K562 (cell line): ENCODE data around the gene ABCA7.

Source experiments
- CTCF ChIP-seq, 3 experiments: IDR thresholded peaks in 2 of 3; conservative IDR thresholded peaks in 1 of 3; 2 replicates each; pipeline ENCODE4 v1.5.1; 2011 to 2012; ENCODE audit warnings: low read length in 3 of 3, mild to moderate bottlenecking in 3 of 3, control low read depth in 2 of 3, improper control_type of control experiment in 1 of 3, inconsistent platforms in 1 of 3, low read depth in 1 of 3, mixed read lengths in 1 of 3, moderate library complexity in 1 of 3; ENCODE audit not compliant: insufficient read depth in 2 of 3
- FOS ChIP-seq: IDR thresholded peaks from 3 replicates; pipeline ENCODE4 v1.6.1; 2011; ENCODE audit not compliant: insufficient read length; ENCODE audit errors: extremely low read depth
- FOSL1 ChIP-seq: fragments of 200-800 bp; sonication (Bioruptor generic); conservative IDR thresholded peaks from 2 replicates; pipeline ENCODE4 v1.6.1; 2016; ENCODE audit warnings: missing genetic modification characterization, missing compliant biosample characterization
- GABPA ChIP-seq: fragments of 200-800 bp; sonication (Bioruptor generic); conservative IDR thresholded peaks from 2 replicates; pipeline ENCODE4 v1.6.1; 2016; ENCODE audit warnings: low read depth, missing genetic modification characterization, missing compliant biosample characterization
- LARP7 ChIP-seq: fragments of 450-650 bp; IDR thresholded peaks from 2 replicates; pipeline ENCODE4 v1.6.1; 2016
- TAF1 ChIP-seq: IDR thresholded peaks from 2 replicates; pipeline ENCODE4 v1.6.1; 2011; ENCODE audit warnings: mild to moderate bottlenecking, low read length, moderate library complexity; ENCODE audit not compliant: insufficient read depth, control insufficient read depth, severe bottlenecking; ENCODE audit errors: extremely low read depth
- TFE3 ChIP-seq: fragments of 450-650 bp; formaldehyde crosslinking; IDR thresholded peaks from 2 replicates; pipeline ENCODE4 v1.4.0; 2020; ENCODE audit warnings: mild to moderate bottlenecking, mixed read lengths
- ZNF239 ChIP-seq: fragments of 250-450 bp; sonication (Bioruptor Pico); IDR thresholded peaks from 2 replicates; pipeline ENCODE4 v1.4.0; 2020; ENCODE audit warnings: mild to moderate bottlenecking
- TF ChIP-seq, protein P1 (sequence below): fragments of 450-650 bp; IDR thresholded peaks from 2 replicates; pipeline ENCODE4 v1.6.1; 2016
- TF ChIP-seq, protein P2 (sequence below): sonication (generic); formaldehyde crosslinking; IDR thresholded peaks from 2 replicates; pipeline ENCODE4 v1.9.0; 2022; ENCODE audit warnings: mild to moderate bottlenecking, missing genetic modification reagents

- TF ChIP-seq CTCF (IDR thresholded peaks at IDR 0.05 in 2 of 3, conservative IDR thresholded peaks at IDR 0.05 in 1 of 3; ENCODE audit: insufficient read depth in 2 of 3, low read depth in 1 of 3, low read length in 3 of 3) (no peak), FOS (no peak), GABPA (no peak), LARP7 (no peak), ZNF239 (no peak), FOSL1 (tag) (no peak), TFE3 (CRISPR knock-in tag) (no peak), TAF1 (no peak)
- TF ChIP-seq, protein P1, sequence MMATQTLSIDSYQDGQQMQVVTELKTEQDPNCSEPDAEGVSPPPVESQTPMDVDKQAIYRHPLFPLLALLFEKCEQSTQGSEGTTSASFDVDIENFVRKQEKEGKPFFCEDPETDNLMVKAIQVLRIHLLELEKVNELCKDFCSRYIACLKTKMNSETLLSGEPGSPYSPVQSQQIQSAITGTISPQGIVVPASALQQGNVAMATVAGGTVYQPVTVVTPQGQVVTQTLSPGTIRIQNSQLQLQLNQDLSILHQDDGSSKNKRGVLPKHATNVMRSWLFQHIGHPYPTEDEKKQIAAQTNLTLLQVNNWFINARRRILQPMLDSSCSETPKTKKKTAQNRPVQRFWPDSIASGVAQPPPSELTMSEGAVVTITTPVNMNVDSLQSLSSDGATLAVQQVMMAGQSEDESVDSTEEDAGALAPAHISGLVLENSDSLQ: no peak
- TF ChIP-seq, protein P2, sequence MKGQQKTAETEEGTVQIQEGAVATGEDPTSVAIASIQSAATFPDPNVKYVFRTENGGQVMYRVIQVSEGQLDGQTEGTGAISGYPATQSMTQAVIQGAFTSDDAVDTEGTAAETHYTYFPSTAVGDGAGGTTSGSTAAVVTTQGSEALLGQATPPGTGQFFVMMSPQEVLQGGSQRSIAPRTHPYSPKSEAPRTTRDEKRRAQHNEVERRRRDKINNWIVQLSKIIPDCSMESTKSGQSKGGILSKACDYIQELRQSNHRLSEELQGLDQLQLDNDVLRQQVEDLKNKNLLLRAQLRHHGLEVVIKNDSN (CRISPR knock-in tag): no peak
These were observed 39.0 kb upstream of the ABCA7 start for GRCh38 chr19:1000591-1001537.
